WTC11 (cell line): Measurements from ENCODE around the gene MAML3. TPM values are rescaled to one million over a fixed set of nuclear protein-coding genes. Genes with fewer than 3 reads are reported as not detected.

Experiments used
- ATAC-seq: fragments of 200-7000 bp; cut with Tn5 transposase; 2 replicates; pipeline ENCODE4 v1.10.0; 2021; ENCODE audit warnings: mild to moderate bottlenecking, moderate library complexity
- CTCF ChIA-PET: fragments of 300-600 bp; sonication (Branson Sonifier 250); formaldehyde crosslinking; loops from one replicate; lab custom pipeline; 2021; ENCODE audit warnings: antibody characterized with exemption; lab: Charles Lee
- POLR2A ChIA-PET: fragments of 350-600 bp; sonication (Branson Sonifier 250); formaldehyde crosslinking; loops from one replicate; lab custom pipeline; 2021; ENCODE audit warnings: antibody characterized with exemption; lab: Charles Lee
- DNase-seq: peaks from one replicate; pipeline ENCODE4 v3.0.0; 2021; ENCODE audit warnings: low spot score
- H3K27ac Mint-ChIP-seq: 2 replicates; pipeline ENCODE4 v1.8.0; 2021; ENCODE audit warnings: mixed read lengths
- H3K27me3 Mint-ChIP-seq: 2 replicates; pipeline ENCODE4 v1.8.0; 2021; ENCODE audit warnings: low read depth, mild to moderate bottlenecking, moderate library complexity, mixed read lengths
- H3K36me3 Mint-ChIP-seq: 2 replicates; pipeline ENCODE4 v1.8.0; 2021; ENCODE audit warnings: mixed read lengths
- H3K4me1 Mint-ChIP-seq: 2 replicates; pipeline ENCODE4 v1.8.0; 2022; ENCODE audit warnings: mixed read lengths
- H3K4me3 Mint-ChIP-seq: 2 replicates; pipeline ENCODE4 v1.8.0; 2021; ENCODE audit warnings: mild to moderate bottlenecking, moderate library complexity, mixed read lengths
- H3K9me3 Mint-ChIP-seq: 2 replicates; pipeline ENCODE4 v1.8.0; 2021; ENCODE audit warnings: mixed read lengths
- ARID4B ChIP-seq: sonication (generic); formaldehyde crosslinking; IDR thresholded peaks from 2 replicates; pipeline ENCODE4 v1.8.0; 2023; ENCODE audit warnings: missing genetic modification reagents, mild to moderate bottlenecking, borderline replicate concordance
- CBFB ChIP-seq: sonication (generic); formaldehyde crosslinking; IDR thresholded peaks from 2 replicates; pipeline ENCODE4 v1.8.1; 2022; ENCODE audit warnings: mild to moderate bottlenecking, low read depth, missing genetic modification reagents
- E2F4 ChIP-seq: sonication (generic); formaldehyde crosslinking; IDR thresholded peaks from 2 replicates; pipeline ENCODE4 v1.8.1; 2022; ENCODE audit warnings: low read depth, mild to moderate bottlenecking, moderate library complexity, missing genetic modification reagents, borderline replicate concordance
- ELF4 ChIP-seq: sonication (generic); formaldehyde crosslinking; IDR thresholded peaks from 2 replicates; pipeline ENCODE4 v1.8.1; 2022; ENCODE audit warnings: low read depth, mild to moderate bottlenecking, moderate library complexity, missing genetic modification reagents
- GABPB1 ChIP-seq: sonication (generic); formaldehyde crosslinking; IDR thresholded peaks from 2 replicates; pipeline ENCODE4 v1.8.1; 2023; ENCODE audit warnings: mild to moderate bottlenecking, missing genetic modification reagents
- HMGXB4 ChIP-seq: sonication (generic); formaldehyde crosslinking; IDR thresholded peaks from 2 replicates; pipeline ENCODE4 v1.8.1; 2023; ENCODE audit warnings: mild to moderate bottlenecking, moderate library complexity, missing genetic modification reagents
- NR3C1 ChIP-seq: sonication (generic); formaldehyde crosslinking; conservative IDR thresholded peaks from 2 replicates; pipeline ENCODE4 v1.8.1; 2023; ENCODE audit warnings: low read depth, mild to moderate bottlenecking, missing genetic modification reagents
- PREB ChIP-seq: sonication (generic); formaldehyde crosslinking; IDR thresholded peaks from 2 replicates; pipeline ENCODE4 v1.8.1; 2022; ENCODE audit warnings: mild to moderate bottlenecking, missing genetic modification reagents, moderate library complexity, borderline replicate concordance
- PRRX2 ChIP-seq: fragments of 250-450 bp; sonication (Bioruptor Pico); IDR thresholded peaks from 2 replicates; pipeline ENCODE4 v1.8.0; 2021; ENCODE audit warnings: mild to moderate bottlenecking
- SMAD4 ChIP-seq: sonication (generic); formaldehyde crosslinking; IDR thresholded peaks from 2 replicates; pipeline ENCODE4 v1.8.0; 2022; ENCODE audit warnings: mild to moderate bottlenecking, missing genetic modification reagents
- TP53 ChIP-seq: sonication (generic); formaldehyde crosslinking; IDR thresholded peaks from 2 replicates; pipeline ENCODE4 v1.8.1; 2023; ENCODE audit warnings: mild to moderate bottlenecking, missing genetic modification reagents
- ZBTB43 ChIP-seq: sonication (generic); formaldehyde crosslinking; IDR thresholded peaks from 2 replicates; pipeline ENCODE4 v1.8.1; 2023; ENCODE audit warnings: mild to moderate bottlenecking, missing genetic modification reagents
- ZMAT4 ChIP-seq: fragments of 250-450 bp; sonication (Bioruptor Pico); IDR thresholded peaks from 2 replicates; pipeline ENCODE4 v1.9.0; 2021; ENCODE audit warnings: mild to moderate bottlenecking
- ZNF396 ChIP-seq: fragments of 250-450 bp; sonication (Bioruptor Pico); IDR thresholded peaks from 2 replicates; pipeline ENCODE4 v1.8.0; 2021; ENCODE audit warnings: mild to moderate bottlenecking, moderate library complexity, borderline replicate concordance
- ZNF416 ChIP-seq: fragments of 250-450 bp; sonication (Bioruptor Pico); IDR thresholded peaks from 2 replicates; pipeline ENCODE4 v1.9.0; 2021; ENCODE audit warnings: mild to moderate bottlenecking, inconsistent platforms
- ZNF423 ChIP-seq: fragments of 250-450 bp; sonication (Bioruptor Pico); IDR thresholded peaks from 2 replicates; pipeline ENCODE4 v2.1.2; 2022; ENCODE audit warnings: mild to moderate bottlenecking, moderate library complexity
- total RNA-seq: library from RNA; stranded (reverse); gene quantifications from 3 replicates; pipeline ENCODE4 v1.2.3, GENCODE V29; 2021

MAML3 gene
- total RNA-seq, 1 experiment from 2014 or later = 7.4 TPM

GRCh38 chr4:139738846-139739613, 415.0 kb downstream of the MAML3 start (continued):
- TF ChIP-seq HMGXB4 (CRISPR knock-in tag) (no peak), PREB (no peak), ARID4B (CRISPR knock-in tag) (no peak), ELF4 (no peak), CBFB (no peak), SMAD4 (no peak), GABPB1 (CRISPR knock-in tag) (no peak), TP53 (CRISPR knock-in tag) (no peak), ZMAT4 (CRISPR knock-in tag) (no peak)

- DNase-seq (no peak), ATAC-seq (no peak; the same call in 1 of the 2 replicates)
- H3K27me3 Mint-ChIP-seq = peaks cover 39% of the 10 kb centered on the region
- H3K36me3 Mint-ChIP-seq = no peaks in the 10 kb centered on the region
- POLR2A ChIA-PET = interaction anchor here (1.0 kb wide), 1 partner anchor 38 kb away, joined by 4 read pairs; no protein-coding TSS in a partner anchor
- no peak for TF ChIP-seq E2F4
- TF ChIP-seq NR3C1 (CRISPR knock-in tag) = no peak
- TF ChIP-seq PRRX2 = no peak
- peak; percentile 62 for TF ChIP-seq ZNF423 (CRISPR knock-in tag)
- no peak for TF ChIP-seq ZNF416 (CRISPR knock-in tag)
- CTCF ChIA-PET = interaction anchor here (0.7 to 1.2 kb wide), 8 partner anchors 14 to 589 kb away, joined by 3 to 6 read pairs (median 4); no protein-coding TSS in a partner anchor
- H3K27ac Mint-ChIP-seq = no peak overlapping the region
- H3K4me3 Mint-ChIP-seq = no peak overlapping the region; the same call in none of the 2 replicates
- H3K9me3 Mint-ChIP-seq = no peaks in the 10 kb centered on the region
- H3K4me1 Mint-ChIP-seq = peaks cover 35% of the 10 kb centered on the region
These were observed 417.3 kb downstream of the MAML3 start for GRCh38 chr4:139736661-139737060.

- Mint-ChIP-seq H3K4me3 (peak overlapping the region; percentile 72), H3K36me3 (no peaks in the 10 kb centered on the region), H3K9me3 (no peaks in the 10 kb centered on the region), H3K27ac (no peak overlapping the region), H3K4me1 (peaks cover 35% of the 10 kb centered on the region), H3K27me3 (peaks cover 39% of the 10 kb centered on the region)
- TF ChIP-seq ZBTB43 (CRISPR knock-in tag) = no peak
- no peak for TF ChIP-seq ZNF396 (CRISPR knock-in tag)
- CTCF ChIA-PET = interaction anchor here (0.7 to 1.2 kb wide), 8 partner anchors 14 to 590 kb away, joined by 3 to 6 read pairs (median 4); no protein-coding TSS in a partner anchor
- no peak for ATAC-seq
- no peak for DNase-seq
- POLR2A ChIA-PET = interaction anchor here (1.0 kb wide), 1 partner anchor 38 kb away, joined by 4 read pairs; no protein-coding TSS in a partner anchor
These were observed 417.7 kb downstream of the MAML3 start for GRCh38 chr4:139736274-139736660.
